Stimulated activated CD4-positive, alpha-beta T cell treated with anti-CD3 and anti-CD28 coated beads, Interleukin-15, amount 100 ng/mL, for 24 hours (primary cell): Measurements from ENCODE around the gene ARHGAP1.

Experiments
- DNase-seq: peaks from one replicate; pipeline ENCODE4 v3.0.0-alpha.2; 2020

Gene ARHGAP1

GRCh38 chr11:46692450-46692849, 8.0 kb downstream of the ARHGAP1 start:
- DNase-seq, result no peak

- DNase-seq, result no peak
These were observed 9.7 kb downstream of the ARHGAP1 start for GRCh38 chr11:46690702-46691101.

- no peak for DNase-seq
These were observed 13.3 kb downstream of the ARHGAP1 start for GRCh38 chr11:46686886-46687795.

GRCh38 chr11:46684367-46684766, 16.1 kb downstream of the ARHGAP1 start:
- no peak for DNase-seq

- no peak for DNase-seq
These were observed 17.4 kb downstream of the ARHGAP1 start for GRCh38 chr11:46682773-46683752.

- no peak for DNase-seq
These were observed 18.6 kb downstream of the ARHGAP1 start for GRCh38 chr11:46681814-46682213.

GRCh38 chr11:46680815-46681214, 19.6 kb downstream of the ARHGAP1 start:
- DNase-seq, result no peak

GRCh38 chr11:46680164-46680760, 20.2 kb downstream of the ARHGAP1 start:
- DNase-seq, result no peak

- no peak for DNase-seq
These were observed 20.9 kb downstream of the ARHGAP1 start for GRCh38 chr11:46679241-46680163.

GRCh38 chr11:46678741-46679130, 21.7 kb downstream of the ARHGAP1 start:
- DNase-seq, result no peak

- no peak for DNase-seq
These were observed 22.3 kb downstream of the ARHGAP1 start for GRCh38 chr11:46677991-46678740.

- no peak for DNase-seq
These were observed 23.2 kb downstream of the ARHGAP1 start for GRCh38 chr11:46677169-46677568.

GRCh38 chr11:46676436-46677158, 23.8 kb downstream of the ARHGAP1 start:
- DNase-seq, result no peak

GRCh38 chr11:46675949-46676348, 24.5 kb downstream of the ARHGAP1 start:
- no peak for DNase-seq

- DNase-seq, result no peak
These were observed 25.0 kb downstream of the ARHGAP1 start for GRCh38 chr11:46675288-46675851.

- DNase-seq, result no peak
These were observed 25.7 kb downstream of the ARHGAP1 start for GRCh38 chr11:46674463-46675287.

GRCh38 chr11:46673713-46674462, 26.5 kb downstream of the ARHGAP1 start:
- DNase-seq, result no peak

- DNase-seq, result no peak
These were observed 28.0 kb downstream of the ARHGAP1 start for GRCh38 chr11:46672381-46672839.
